ENCODE results near the gene CRYL1.

Gene CRYL1

DNA sequence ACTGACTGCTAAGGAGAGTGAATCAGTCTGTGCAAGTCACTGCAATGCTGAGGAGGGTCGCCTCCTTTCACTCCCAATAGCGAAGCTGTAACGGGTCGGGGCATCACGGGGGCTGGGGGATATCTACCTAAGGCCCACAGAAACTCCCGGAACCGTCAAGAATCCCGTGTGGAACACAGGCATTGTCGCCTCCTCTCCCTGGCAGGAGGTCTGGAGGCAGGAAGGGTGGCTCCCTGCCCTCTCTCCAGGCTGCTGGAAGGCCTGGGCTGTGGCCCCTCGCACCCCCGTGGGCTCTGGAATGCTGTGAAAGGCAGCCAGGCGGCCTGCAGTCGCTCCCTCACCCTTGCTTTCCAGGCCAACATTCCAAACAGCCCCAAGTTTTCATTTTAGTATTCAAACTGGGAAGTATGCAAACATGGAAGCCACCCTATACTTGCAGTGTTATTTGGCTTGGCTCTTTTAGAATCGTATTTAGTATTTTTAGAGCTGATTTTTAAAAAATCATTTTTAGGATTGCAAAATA, 109.4 kb downstream of the CRYL1 start:
- DNase-seq, result no peak

DNA sequence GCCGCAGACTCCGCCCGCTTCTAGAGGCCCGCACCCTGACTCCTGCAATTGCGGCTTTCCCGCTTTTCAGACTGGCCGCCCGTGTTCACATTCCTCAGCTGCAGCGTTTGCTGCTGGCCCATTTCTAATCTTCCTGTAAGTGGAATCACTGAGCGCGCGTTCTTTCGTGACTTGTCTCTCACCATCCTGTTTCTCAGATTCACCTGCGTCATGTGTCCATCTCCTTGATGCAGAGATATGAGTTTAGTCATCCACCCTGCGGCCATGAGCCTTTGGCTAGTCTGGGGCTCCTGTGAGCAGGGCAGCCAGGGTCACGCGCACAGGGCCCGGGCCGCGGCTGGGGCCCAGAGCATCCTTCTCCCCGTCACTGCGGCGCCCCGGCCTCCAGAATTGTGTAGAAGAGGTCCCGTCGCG, 110.0 kb downstream of the CRYL1 start:
- no peak for DNase-seq

DNA sequence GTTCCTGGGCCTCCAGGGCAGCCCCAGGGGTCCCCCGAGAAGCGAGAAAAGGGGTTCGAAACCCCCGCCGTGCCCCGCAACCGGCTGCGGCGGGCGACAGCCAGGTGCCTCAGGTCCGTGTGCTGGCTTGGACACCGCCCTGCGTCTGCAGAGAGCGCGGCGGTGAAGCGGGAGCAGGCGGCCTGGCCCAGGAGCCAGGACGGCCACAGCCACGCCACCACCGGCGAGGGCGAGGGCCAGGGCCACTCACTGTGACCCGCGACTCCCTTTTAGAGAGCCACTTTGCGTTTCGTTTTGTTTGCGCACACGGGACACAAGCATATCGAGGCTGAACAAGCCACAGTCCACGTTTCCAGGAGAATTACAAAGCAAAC, 110.4 kb downstream of the CRYL1 start:
- no peak for DNase-seq

DNA sequence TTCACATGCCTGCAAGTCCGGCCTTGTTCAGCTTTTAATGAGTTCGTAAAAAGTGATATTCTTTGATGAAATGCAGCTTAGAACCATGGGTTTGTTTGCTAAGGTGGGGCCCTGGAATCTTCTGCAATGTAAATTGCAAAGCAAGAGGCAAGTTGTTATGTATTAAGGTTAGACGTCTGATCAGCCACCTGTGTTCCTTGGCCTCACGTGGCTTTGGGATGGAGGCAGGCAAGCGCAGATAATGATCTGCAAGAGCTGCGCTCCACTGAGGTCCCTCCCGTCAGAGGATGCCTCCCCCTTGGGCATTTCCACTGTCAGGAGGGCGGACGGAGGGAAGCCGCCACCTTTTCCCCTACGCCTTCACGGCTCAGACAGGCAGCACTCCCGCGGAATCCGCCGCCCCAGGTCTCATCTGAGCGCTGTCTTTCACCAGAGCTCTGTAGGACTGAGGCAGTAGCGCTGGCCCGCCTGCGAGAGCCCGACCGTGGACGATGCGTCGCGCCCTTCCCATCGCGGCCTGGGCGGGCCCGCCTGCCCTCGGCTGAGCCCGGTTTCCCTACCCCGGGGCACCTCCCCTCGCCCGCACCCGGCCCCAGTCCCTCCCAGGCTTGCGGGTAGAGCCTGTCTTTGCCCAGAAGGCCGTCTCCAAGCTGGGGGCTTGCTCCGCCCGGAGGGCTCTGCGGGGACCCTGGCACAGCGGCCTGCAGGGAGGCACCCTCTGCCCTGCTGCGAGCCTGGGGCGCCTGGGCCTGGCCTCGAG, 110.9 kb downstream of the CRYL1 start:
- DNase-seq, result no peak

DNA sequence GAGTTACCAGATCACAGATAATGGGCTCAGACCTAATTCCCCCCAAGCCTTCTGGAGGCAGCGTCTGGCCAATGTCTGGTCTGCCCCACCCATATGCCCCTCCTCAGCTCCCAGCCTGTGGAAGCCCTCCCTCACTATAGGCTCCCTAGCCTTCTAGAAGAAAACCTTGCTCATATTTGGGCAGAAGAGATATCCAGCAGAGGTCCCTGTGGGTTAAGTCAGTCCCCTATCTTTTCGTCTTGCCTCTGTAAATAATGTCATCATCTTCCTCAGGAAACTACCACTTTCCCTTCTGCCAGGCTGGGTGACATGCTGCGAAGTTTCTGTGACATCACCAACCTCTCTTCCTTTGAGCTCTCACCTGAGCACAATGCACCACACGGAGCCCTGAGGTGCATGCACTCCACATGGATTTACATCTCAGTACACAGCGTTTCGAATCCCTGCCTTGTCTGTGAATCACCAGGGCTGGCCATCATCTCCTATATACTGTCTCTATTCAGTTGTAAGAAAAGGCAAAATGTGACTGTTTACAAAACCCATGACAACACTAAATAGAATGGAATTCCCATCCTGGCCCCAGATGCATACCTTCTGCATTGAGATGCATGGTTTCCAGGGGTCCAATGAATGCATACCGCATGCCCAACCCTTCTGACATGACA, 112.8 kb downstream of the CRYL1 start:
- no peak for DNase-seq

DNA sequence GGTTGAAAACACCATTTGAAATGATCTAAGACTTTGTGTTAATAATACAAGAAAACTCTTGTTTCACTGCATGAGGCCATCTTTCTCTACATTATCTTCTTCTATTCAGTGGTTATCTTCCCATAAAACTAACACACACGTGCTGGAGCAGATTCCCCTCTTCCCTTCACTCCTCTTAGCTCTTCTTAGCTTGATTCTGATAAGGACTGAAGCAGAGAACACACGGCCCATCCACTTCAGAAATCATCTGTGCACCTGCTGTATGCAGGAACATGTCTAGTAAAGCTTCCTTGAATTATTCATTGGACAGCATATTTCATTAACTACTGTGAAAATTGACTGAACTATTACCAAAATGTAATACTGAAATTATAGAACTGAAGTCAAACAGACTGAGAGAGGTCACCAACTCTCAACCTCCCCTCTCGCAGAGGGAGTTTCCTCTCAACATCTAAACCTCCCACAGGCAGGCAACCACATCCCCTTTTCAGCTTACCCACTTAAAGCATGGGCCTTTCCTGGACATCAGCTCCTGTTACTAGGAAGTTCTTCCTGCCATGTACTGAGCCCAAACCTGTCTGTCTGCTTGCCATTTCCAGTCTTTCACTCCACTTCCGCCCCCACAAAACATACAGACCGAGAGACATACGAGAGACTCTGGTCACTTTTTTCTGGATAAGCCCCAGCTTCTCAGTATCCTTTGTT, 113.9 kb downstream of the CRYL1 start:
- DNase-seq, result no peak

DNA sequence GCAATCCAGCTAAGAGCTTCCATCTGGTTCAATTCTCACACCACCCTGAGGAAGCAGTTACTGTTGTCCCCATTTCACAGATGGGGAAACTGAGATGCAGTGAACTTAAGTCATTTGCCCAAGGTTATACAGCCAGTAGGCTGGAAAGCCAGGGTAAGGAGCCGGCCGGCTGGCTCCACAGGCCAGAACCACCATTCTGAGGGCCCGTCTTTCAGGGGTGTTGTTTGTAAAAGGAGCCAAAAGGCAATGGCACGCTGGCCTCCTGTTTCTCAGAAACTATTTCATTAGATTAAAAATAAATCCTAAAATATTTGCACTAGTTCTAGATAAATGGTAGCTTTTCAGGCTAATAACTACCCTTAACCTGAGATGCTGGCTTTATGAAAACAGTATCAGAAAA, 114.9 kb downstream of the CRYL1 start:
- no peak for DNase-seq

DNA sequence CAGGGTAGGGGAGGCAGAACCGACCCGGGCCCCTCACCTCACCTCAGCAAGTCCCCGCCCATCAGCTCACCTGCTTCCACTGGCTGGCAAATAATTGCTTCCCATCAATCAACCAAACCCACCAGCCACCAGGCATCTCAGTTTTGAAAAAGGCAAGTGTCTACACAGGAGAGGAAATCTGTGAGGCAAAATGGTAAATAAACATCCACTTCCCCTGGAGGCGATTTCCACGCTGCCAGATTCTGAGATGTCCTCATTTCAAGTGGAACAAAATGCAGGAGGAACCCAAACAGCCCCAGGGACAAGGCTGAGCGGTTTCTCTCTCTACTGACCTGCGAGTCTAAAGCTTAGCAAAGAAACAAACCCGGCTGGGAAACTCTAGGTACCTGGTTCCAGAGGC, 117.5 kb downstream of the CRYL1 start:
- no peak for DNase-seq

DNA sequence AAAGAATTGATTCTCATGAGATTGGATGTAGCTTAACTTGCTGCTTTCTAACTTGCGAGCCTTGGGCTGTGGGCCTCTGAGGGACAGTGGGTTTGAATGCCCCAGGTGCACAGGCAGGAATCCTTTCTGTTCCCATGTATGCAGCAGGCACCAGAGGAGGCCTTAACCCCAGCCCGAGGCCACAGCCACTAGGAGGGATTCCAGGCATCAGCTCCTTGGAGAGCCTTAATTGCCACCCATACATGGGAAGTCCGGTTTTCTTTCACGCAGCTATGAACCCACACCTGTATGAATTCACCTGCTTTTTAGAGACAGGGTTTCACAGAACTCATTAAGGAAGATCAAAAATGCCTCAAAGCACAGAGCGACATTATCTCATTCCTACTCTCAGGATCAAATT, 117.9 kb downstream of the CRYL1 start:
- no peak for DNase-seq

DNA sequence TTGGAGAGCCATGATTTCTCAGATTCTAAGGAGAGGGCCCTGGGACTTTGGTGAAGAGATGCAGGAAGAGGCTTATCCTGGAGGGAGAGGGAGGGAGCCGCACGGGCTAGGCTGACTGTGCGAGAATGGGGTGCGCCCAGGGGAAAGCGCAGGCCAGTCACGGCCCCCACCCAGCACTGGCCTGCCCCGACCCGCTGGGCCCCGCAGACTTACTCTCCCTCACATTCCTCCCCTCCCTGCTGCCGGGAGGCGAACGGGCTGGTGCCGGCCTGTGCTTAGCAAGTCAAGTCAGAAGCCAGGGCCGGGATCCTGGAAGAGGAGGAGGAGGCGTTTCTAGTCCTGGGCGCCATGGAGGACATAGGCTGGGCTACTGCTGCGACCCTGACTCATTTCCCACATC, 120.0 kb downstream of the CRYL1 start:
- no peak for DNase-seq

DNA sequence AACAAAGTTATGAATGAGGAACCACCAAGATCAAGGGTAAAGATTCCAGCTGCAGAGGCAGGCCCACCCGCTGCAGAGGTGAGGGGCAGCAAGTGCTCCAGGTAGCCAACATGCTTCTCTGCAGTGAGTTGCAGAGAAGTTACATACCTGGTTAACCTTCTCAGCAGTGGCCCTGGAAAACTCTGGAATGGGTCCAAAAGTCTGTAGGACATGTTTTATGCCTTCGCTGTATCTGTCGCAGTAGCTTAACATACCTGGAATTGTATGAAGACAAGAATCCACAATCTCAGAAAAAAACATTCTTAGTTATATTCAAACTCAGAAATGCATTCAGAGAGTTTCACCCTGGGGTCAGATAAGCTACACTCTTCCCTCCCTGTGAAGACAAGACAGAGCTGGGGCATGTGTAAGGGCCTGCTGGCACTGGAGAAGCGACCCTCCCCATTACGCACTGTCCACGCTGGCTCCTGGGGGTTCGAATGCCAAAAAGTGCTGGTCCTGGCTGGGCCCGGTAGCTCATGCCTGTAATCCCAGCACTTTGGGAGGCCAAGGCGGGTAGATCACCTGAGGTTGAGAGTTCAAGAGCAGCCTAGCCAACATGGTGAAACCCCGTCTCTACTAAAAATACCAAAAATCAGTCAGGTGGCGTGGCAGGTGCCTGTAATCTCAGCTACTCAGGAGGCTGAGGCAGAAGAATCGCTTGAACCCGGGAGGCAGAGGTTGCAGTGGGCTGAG, 121.0 kb downstream of the CRYL1 start:
- DNase-seq, result no peak

DNA sequence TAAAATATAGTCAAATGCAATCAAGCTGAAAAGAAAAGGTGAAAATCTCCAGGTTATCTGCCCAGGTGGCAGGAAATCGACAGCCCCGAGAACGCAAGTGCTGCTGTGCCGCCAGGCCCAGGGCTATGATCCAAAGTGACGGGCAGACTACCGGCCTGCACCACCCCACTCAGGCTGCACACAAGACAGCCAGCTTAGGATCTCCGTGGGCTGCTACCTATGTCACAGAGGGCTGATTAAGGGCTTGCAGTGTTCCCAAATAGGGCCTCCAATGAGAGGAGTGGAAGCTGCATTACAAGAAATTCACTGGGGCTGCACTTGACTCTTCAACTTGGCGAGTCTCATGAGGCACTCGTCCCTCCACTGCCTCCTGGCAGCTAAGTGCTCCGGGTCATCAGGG, 121.8 kb downstream of the CRYL1 start:
- no peak for DNase-seq

DNA sequence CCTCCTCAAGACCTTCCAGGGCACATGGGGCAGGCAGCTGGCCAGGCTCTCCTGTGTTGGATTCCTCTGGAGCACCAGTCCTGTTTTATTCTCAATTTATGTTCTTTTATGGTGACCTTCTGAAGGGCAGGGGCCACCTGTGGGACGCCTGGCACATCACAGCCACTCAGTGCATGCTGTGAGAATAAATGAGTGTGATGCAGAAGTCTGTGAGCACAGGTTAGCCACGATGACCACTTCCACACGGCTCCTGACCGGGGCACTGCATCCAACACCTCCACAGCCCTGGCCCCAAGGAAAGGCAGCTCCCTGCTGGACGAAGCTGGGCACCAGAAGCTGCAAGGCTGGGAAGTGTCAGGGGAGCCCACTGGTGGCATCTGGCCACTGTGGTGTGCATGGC, 122.8 kb downstream of the CRYL1 start:
- DNase-seq, result no peak

DNA sequence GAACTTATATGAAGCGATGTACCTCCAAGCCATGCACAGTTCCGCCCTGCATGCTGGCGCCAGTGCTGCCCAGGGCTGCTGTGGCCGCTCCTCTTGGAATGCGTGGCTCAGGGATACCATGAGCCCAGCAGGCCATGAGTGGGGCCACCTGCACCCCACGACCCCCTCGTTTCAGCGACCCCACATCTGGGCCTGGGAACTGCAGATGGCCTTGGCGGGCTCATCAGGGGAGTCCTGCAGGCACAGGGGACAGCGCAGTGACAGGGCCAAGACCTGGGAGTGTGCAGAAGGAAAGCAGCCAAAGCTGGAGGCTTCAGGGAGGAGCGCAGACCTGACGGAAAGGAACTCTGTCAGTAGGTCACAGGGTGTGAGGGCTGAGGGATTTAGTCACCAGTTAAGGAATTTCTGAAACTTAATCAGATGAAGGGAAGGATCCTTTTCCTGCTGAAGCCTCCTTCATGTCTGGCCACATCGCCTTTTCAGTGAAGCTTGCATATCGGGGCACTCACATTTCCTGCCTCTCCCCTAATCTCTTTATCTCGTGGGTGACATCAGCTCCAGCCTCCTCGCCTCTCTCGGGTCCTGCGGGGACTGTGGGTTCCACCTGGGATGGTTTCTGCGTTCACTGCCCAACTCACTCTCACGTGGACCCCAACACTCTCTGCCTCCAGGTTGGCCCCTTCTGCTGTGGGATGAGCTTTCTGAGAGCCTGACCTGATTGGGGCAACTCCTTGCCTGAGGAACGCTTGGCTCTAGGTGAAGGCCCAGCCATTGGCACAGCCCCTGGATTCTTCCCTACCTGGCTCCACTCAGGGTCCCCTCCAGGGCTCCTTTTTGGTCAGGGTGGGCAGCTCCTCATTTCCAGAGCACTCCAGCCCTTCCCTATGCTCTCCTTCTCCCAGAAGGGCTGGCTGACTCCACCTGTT, 123.5 kb downstream of the CRYL1 start:
- no peak for DNase-seq

DNA sequence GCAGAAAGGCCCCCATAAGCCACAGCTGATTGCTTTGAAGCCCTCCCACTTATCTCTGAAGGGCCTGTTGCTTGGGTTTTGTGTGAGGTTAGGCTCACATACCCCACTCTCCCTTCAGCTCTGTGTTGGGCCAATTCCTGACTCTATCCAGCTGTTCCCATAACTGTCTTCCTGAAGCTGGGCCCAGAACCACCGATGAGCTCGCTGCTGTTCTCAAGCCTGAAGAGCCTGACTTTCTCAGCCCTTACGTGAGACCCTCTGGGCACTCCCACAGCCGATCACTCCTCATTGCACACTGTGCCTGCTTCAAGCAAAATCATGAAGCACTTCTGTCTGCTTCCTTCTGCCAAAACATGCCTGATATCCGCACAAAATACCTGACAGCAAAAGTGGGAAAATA, 124.1 kb downstream of the CRYL1 start:
- no peak for DNase-seq

DNA sequence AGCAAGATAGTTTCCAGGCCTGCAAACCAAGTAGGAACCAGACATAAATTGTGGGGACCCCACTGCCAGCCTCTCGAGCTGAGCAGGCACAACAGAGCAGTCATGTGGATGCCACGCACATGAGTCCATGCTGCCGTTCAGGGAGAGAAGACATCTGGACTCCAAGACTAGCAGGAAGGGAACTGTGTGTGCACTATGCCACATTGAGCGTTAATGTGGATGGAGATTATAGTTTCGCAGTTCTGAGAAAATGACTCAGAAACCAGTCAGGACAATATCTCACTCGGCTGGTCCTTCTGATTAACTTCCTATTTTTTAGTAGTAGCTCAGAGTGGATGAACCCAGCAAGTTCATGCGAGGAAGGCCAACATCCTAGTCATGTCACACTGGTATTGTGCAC, 124.9 kb downstream of the CRYL1 start:
- no peak for DNase-seq

DNA sequence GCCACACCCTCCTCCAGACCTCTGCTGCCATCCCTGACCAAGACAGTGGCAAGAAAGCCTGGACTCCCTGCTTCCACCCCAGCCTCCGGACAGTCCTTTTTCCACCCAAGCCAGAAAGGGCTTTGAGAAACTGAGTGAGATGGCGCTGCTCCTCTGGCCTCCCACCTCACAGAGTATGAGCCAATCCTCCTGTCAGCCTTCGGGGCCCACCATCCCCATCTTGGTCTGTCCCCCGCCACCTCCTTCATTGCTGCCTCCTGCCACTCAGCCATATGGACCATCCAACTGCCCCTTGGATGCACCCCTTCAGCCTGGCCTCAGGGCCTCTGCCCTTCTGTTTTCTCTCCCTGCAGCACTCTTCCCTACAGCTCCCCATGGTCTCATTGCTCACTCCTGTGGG, 125.7 kb downstream of the CRYL1 start:
- DNase-seq, result no peak

DNA sequence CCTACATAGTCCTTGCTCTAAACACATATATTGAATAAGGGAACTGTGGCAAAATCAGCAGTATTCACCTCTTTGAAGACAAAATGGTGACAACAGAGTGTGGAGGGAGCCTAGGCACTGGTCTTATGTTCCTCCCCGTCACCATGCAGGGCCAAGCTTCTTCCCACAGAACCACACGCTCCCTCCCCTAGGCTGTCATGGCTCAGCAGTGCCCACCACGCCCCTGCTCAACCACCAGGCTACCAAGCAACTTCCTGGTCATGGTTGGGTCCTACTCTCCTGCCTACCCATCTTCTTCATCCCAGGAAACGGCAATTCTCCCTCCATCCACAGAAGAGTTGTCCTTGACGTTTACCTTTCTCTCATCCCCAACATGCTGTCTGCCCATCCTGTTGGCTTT, 126.1 kb downstream of the CRYL1 start:
- no peak for DNase-seq

DNA sequence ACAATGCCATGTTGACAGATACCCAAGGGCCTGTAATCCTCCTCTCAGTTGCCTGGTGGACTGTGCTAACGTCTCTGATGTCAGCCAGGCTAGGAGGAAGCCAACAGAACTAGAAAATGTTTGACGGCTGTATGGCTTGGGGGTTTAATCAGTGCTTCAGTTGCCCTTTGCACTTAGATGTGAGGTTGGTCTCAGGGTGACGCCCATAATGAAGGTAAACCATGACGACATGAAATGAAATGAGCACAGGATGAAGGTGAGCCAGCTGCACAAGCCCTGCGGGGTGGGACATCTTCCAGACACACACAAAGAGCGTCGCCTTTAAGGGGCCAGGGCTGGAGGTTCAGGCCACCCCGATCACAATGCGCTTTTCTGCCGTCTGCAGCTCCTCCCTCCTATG, 127.2 kb downstream of the CRYL1 start:
- DNase-seq, result no peak

DNA sequence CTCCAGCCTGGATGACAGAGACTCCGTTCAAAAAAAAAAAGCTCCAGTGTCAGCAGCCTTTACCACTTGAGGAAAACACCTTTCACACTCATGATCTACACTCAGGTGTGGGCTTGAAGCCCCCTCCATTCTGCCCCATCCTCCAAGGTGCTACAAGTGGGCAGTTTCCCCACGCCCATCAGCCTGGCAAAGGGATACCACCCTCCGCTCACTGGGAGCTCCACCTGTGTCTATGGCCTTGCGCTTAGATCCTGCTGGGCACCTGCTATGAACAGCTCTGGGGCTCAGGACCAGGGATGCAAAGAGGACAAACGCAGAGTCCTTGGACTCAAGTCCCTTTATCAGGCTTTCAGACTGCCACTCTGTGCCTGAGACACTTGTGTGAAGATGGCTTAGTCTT, 127.8 kb downstream of the CRYL1 start:
- DNase-seq, result no peak

DNA sequence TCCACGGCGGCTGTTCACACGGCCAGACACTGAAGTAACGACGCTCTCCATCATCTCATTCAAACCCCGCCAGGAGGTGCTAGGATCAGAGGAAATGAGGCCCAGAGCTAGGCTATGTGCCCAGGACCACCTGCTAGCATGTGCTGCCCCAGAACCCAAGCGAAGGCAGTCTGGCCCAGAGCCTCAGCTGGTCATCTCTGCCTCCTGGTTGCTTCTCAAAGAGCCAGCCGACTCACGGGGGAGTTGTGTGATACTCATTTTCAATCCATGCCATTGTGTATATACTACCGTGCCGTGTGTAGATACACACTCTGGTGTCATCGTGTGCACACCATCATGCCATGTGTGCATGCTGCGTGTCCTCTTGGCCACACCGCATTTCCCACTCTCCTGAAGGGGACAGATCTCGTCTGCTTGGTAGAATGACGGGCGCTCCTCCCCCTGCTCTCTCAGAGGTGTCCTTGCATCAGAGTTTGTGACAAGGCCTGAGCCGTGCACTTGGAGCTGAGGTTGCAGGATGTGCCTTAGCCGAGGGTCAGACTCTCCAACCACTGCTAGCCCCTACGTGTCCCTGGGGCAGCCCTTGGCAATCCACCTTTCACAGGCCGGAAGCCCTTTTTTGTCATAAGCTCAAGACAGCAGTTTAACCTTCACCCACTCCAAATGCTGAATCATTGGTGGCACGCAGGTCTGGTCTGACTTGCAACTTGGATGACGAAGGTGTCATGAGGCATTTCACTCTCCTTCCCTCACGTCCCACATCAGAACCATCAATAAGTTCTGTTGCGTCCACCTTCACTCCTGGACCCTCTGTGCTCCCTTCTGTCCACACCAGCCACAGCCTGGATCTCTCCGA, 130.4 kb downstream of the CRYL1 start:
- DNase-seq, result no peak
